ENCODE results near the gene POLR2H.

- TF ChIP-seq, protein P1, sequence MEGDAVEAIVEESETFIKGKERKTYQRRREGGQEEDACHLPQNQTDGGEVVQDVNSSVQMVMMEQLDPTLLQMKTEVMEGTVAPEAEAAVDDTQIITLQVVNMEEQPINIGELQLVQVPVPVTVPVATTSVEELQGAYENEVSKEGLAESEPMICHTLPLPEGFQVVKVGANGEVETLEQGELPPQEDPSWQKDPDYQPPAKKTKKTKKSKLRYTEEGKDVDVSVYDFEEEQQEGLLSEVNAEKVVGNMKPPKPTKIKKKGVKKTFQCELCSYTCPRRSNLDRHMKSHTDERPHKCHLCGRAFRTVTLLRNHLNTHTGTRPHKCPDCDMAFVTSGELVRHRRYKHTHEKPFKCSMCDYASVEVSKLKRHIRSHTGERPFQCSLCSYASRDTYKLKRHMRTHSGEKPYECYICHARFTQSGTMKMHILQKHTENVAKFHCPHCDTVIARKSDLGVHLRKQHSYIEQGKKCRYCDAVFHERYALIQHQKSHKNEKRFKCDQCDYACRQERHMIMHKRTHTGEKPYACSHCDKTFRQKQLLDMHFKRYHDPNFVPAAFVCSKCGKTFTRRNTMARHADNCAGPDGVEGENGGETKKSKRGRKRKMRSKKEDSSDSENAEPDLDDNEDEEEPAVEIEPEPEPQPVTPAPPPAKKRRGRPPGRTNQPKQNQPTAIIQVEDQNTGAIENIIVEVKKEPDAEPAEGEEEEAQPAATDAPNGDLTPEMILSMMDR (IDR thresholded peaks at IDR 0.05), result no peak
- TF ChIP-seq POLR2A (IDR thresholded peaks at IDR 0.05), result no peak
Observed at GRCh38 chr3:184339001-184339400, 22.5 kb upstream of the POLR2H start.
